HL-60/S4 treated with retinoic acid at 250 ng/mL for 4 days and 3 days (cell line): ENCODE measurements around the gene GAS6.
"Not testable (repeated sequence)": the region's sequence is repeated elsewhere in the genome, so short reads cannot be mapped to it uniquely, and the experiment has no call there.

Experiments
- in situ Hi-C: fragments of 300-500 bp; cut with MboI; formaldehyde crosslinking; loops from 2 replicates; pipeline ENCODE4 v1.7.0; 2022; ENCODE audit warnings: low sequenced_read_pairs

The GAS6 gene

DNA sequence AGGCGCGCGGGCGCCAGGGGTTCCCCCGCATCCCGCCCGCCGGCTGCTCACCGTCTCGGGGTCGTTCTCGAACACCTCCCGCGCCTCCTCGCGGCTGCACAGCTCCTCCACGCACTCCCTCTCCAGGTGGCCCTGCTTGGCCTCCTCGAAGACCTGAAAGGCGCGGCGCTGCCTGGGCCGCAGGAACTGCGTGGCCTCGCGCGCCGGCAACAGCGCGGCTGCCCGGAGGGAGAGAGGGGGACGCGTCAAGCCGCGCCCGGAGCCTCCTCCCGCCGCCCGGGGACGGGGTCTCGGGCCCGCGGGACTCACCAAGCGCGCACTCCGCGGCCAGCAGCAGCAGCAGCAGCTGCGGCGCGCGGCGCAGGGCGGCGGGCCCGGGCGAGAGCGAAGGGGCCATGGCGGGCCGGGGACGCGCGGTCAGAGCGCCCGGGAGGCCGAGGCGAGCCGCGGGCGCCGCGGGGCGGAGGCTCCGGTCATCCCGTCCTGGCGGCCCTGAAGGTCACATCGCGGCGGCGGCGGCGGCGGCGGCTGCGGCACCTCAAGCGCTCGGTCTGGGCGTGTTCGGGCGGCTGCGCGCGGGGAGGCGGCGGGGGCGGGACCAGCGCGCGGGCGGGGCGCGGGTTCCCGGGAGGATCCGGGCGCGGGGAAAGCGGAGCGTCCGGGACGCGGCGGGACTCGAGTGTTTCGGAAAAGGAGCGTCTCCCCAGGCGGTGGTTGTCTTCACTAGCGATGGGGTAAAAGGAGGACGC is at the start of gene GAS6:
Gene GAS6, minus strand, starts transcription at position 553 of the 749 bp plus-strand sequence. Its CDS starts 156 bp downstream, at position 397.
- in situ Hi-C loops = no loop called here

- in situ Hi-C loops = not testable (repeated sequence)
Measured at GRCh38 chr13:113913408-113913807, 49.5 kb upstream of the GAS6 start.

- in situ Hi-C loops = no loop called here
Measured at GRCh38 chr13:113912596-113912995, 48.7 kb upstream of the GAS6 start.

DNA sequence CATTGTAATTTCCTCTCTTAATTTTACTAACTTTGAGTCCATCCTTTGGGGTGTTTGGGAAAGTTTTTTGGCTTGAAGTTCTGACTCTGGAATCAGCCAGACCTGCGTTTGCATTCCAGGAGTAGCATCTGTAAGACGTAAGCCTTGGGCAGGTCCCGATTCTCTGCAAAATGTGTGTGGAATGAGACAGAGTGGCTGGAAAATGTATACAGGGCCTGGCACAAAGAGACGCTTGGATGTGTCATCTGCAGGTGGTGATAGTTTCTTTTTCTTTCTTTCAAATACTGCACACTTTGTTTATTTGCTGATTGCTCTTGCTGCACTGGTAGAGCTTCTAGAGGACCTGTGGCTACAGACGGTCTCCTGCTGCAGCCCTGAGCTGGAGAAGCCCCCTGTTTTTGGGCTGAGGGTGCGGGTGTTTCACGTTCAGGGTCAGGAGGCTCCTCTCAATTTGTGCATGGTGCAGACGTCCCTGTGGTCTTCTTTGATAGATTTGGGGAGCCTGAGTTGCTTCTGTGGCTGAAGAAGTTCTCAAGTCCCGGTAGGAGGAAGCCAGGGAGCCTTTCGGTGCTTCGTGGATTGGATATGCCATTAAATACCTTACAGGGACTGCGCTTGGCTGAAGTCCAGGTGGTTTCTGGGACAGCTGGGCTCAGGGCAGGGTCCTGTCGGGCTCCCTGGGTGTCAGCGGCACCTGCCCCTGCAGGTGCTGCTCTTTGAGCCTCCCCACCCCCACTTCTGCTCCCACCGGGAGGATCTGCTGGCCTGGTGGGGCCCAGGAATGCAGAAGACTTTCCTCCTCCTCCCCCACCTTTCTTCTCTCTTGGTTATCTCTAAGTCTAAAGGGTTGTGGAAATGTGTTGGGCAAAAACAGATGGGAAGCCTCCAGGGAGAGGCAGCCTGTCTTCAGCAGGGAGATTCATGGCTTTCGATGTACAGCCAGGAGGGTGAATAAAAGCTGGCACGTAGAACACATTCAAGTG is 44.0 kb upstream of the GAS6 start:
- in situ Hi-C loops = no loop called here

- in situ Hi-C loops = no loop called here
Measured at GRCh38 chr13:113906571-113906970, 42.7 kb upstream of the GAS6 start.

- in situ Hi-C loops = no loop called here
Measured at GRCh38 chr13:113905942-113906341, 42.1 kb upstream of the GAS6 start.

DNA sequence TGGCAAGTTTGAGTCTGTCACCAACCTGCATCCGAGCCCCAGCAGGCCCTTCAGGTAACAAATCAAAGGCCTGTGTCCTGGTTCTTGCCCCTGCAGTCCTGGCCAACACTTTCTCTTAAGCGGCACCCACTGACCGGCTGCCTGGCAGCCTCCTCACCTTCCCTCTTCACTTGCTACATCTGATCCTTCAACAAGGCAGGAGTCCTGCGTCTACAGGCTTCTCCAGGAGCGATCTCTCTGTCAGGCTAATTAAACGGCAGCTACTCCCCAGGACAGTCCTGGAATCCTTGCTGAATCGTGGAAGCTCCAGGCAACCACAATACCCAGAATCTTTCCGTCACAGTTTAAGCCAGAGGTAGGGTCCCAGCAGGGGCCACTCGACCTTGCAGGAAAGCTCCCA is 41.1 kb upstream of the GAS6 start:
- in situ Hi-C loops = no loop called here

DNA sequence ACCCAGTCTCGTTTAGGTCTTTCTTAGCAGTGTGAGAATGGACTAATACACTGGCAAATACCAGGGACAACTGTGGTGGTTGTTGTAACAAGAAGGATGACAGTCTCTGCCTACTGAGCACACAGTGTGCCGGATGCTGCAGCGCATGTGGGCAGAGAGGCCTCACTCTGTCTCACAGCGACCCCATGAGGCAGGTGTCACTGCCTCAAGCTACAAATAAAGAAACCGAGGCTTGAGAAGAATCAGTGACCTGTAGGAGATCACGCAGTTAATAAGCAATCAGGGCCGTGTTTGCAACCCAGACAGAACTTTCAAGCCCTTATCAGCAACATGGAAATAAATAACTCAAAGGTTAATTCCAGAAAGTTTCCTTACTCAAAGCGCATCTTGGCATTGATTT is 40.5 kb upstream of the GAS6 start:
- in situ Hi-C loops = no loop called here

DNA sequence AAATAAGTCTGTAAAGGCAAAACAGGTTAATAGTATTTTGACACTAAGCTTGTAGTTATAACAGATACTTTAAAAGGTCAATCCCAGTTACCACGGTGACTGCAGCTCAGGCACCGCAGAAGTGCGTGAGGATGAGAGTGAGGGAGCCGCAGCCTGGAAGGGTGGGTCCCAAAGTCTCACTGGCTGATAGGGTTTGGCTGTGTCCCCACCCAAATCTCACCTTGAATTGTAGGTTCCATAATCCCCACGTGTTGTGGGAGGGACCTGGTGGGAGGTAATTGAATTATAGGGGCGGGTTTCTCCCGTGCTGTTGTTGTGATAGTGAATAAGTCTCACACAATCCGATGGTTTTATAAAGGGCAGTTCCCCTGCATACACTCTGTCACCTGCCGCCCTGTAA is 40.0 kb upstream of the GAS6 start:
- in situ Hi-C loops = no loop called here

GRCh38 chr13:113902986-113903775 is 39.3 kb upstream of the GAS6 start:
- in situ Hi-C loops = no loop called here

DNA sequence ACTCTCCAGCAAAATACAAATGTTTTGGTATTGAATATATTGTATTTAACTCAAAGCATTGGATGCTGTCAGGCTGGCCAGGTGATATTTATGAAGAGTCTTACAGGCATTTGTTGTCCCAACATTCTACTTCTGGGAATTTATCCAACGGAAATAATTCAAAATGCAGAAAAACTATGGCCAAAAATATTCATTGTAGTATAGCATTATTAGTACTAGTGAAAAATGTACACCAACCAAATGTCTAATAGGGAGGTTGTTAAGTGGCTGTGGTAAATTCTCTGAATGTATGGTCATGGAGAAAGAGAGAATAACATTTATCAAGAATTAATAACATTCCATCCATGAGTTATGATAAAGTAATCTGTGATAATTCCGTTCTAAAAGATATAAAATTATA is 38.6 kb upstream of the GAS6 start:
- in situ Hi-C loops = no loop called here

- in situ Hi-C loops = no loop called here
Measured at GRCh38 chr13:113901642-113902041, 37.8 kb upstream of the GAS6 start.

DNA sequence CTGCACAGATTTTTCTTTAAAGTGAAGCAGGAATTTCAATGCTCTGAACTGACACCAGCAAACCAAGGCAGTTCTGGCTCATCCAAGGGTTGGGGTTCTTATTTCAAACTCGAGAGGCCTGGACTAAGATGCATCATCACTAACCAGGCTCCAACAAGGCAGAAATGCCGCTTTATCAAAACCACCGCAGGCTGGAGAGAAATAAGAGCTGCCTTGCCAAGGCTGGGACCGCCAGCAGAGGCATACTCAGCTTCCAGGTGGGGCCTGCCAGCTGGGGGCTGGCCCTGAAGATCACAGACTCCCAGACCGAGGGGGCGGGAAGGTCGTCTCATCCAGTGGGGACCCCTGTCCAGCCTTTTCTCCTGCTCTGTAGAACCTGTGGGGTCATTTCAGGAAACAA is 37.4 kb upstream of the GAS6 start:
- in situ Hi-C loops = no loop called here

GRCh38 chr13:113900646-113901045 is 36.8 kb upstream of the GAS6 start:
- in situ Hi-C loops = no loop called here

GRCh38 chr13:113898391-113898790 is 34.5 kb upstream of the GAS6 start:
- in situ Hi-C loops = no loop called here

GRCh38 chr13:113897966-113898365 is 34.1 kb upstream of the GAS6 start:
- in situ Hi-C loops = no loop called here

DNA sequence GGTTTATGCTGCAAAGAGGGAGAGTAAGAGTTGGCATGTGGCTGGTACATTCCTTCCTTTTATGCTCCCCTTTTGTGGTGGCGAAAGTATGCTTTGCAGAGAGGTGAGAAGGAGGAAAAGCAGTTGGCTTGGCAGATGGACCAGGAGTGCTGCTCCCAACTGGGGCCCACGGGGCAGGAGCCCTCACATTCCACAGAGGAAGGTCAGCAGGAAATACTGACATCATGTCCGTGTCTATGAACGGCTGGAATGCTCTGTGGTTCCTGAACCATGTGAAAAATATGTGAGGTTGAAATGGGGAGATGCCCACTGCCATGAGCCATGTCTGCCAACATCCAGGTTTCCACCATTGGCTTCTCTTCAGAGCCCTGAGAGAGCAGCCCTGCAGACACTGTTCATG is 33.3 kb upstream of the GAS6 start:
- in situ Hi-C loops = no loop called here

- in situ Hi-C loops = no loop called here
Measured at GRCh38 chr13:113895436-113895835, 31.6 kb upstream of the GAS6 start.

DNA sequence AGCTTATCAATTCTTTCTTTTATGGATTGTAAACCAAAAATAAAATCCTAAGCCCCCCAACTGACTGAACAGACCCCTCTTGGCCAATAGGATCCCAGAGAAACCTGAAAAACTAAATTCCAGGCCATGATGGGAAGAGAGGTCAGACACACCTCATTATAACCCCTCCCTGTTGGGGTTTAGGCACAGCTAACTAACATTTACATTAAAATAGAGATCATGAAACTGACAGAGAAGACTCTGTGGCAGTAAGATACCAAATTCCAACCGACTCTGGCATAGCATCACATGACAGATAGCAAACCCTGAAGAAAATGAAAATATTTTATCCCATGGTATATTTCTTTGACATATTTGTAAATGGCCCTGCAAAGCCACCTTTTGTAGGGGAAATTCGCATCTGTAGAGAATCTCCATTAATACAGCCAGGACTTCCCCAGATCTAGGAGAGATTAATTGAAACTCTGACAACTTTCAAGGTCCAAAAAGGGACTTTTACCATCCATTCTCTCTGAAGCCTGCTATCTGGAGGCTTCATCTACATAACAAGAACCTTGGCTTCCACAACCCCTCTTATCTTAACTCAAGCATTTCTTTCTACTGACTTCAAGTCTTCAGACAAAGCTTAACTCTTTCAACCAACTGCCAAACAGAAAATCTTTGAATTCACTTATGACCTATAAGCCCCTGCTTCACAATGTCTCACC is 27.1 kb upstream of the GAS6 start:
- in situ Hi-C loops = no loop called here

DNA sequence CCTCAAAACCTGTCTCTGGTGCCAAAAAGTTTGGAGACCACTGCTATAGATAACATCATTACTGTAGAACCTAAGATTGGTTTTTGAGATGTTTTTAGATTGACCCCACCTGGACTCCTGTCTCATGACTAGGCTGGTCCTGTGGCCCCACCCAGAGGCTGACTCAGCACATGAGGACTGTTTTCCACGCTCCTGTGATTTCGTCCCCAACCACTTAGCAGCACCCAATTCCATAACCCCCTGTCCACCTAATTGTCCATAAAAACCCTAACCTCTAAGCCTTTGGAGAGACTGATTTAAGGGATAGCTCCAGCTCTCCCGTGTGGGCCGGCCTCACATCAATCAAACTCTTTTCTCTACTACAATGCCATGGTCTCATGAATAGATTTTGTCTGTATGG is 25.6 kb upstream of the GAS6 start:
- in situ Hi-C loops = no loop called here
